Common myeloid progenitor, CD34-positive (primary cell): ENCODE data around the gene THOP1.

Source experiments
- CTCF ChIA-PET: fragments of 350-600 bp; sonication (Branson Sonifier 250); formaldehyde crosslinking; loops from one replicate; lab custom pipeline; 2021; ENCODE audit warnings: antibody characterized with exemption; lab: Charles Lee
- POLR2A ChIA-PET: fragments of 350-600 bp; sonication (Branson Sonifier 250); formaldehyde crosslinking; loops from one replicate; lab custom pipeline; 2021; ENCODE audit warnings: antibody characterized with exemption; lab: Charles Lee
- DNase-seq, 3 donors: peaks; one replicate each; pipeline versions ENCODE4 v3.0.0 to v3.0.0-alpha.2; 2013
- H3K27ac ChIP-seq, 2 experiments: 1 replicate in 1 of 2; 2 replicates in 1 of 2; pipeline ENCODE4 v1.7.0; 2013; ENCODE audit warnings: inconsistent platforms in 2 of 2, low read length in 2 of 2, mild to moderate bottlenecking in 2 of 2, low read depth in 1 of 2, moderate library complexity in 1 of 2; ENCODE audit not compliant: severe bottlenecking in 2 of 2, insufficient read depth in 1 of 2, poor library complexity in 1 of 2
- H3K27me3 ChIP-seq, 5 experiments: replicated peaks in 2 of 5; 1 replicate in 3 of 5; 2 replicates in 2 of 5; pipeline versions ENCODE4 v1.6.1 to v1.7.0; 2013; ENCODE audit warnings: low read length in 4 of 5, mild to moderate bottlenecking in 2 of 5, moderate library complexity in 2 of 5, inconsistent platforms in 1 of 5; ENCODE audit not compliant: insufficient read depth in 5 of 5, control insufficient read depth in 4 of 5
- H3K36me3 ChIP-seq, 4 experiments: 1 replicate in 2 of 4; 2 replicates in 2 of 4; pipeline versions ENCODE4 v1.6.1 to v1.7.0; 2013; ENCODE audit warnings: low read length in 3 of 4, control low read depth in 1 of 4, mild to moderate bottlenecking in 1 of 4; ENCODE audit not compliant: control insufficient read depth in 4 of 4, insufficient read depth in 4 of 4
- H3K4me1 ChIP-seq, 4 experiments: 1 replicate in 3 of 4; 2 replicates in 1 of 4; pipeline versions ENCODE4 v1.6.1 to v1.7.1; 2013; ENCODE audit warnings: low read length in 3 of 4, mild to moderate bottlenecking in 3 of 4, control low read depth in 1 of 4, inconsistent platforms in 1 of 4, moderate library complexity in 1 of 4; ENCODE audit not compliant: control insufficient read depth in 4 of 4, insufficient read depth in 4 of 4; ENCODE audit errors: control extremely low read depth in 1 of 4
- H3K4me3 ChIP-seq, 7 experiments: 1 replicate in 4 of 7; 2 replicates in 3 of 7; pipeline versions ENCODE4 v1.5.1 to v1.7.0; 2013; ENCODE audit warnings: mild to moderate bottlenecking in 7 of 7, low read length in 6 of 7, moderate library complexity in 6 of 7, inconsistent platforms in 2 of 7, low read depth in 2 of 7, control low read depth in 1 of 7; ENCODE audit not compliant: insufficient read depth in 4 of 7, control insufficient read depth in 1 of 7; ENCODE audit errors: extremely low read depth in 1 of 7
- H3K9me3 ChIP-seq, 5 experiments: 1 replicate in 4 of 5; 2 replicates in 1 of 5; pipeline versions ENCODE4 v1.6.1 to v1.7.1; 2013; ENCODE audit warnings: low read length in 4 of 5, mild to moderate bottlenecking in 2 of 5, inconsistent platforms in 1 of 5, low read depth in 1 of 5, moderate library complexity in 1 of 5; ENCODE audit not compliant: control insufficient read depth in 4 of 5, insufficient read depth in 2 of 5; ENCODE audit errors: control extremely low read depth in 1 of 5
- WGBS: methylation state at CpG from one replicate; pipeline ENCODE4 v1.1.5; 2013; ENCODE audit not compliant: insufficient coverage; 5-methylcytosine and 5-hydroxymethylcytosine counted together

The THOP1 gene

GRCh38 chr19:2756477-2756876 lies 28.8 kb upstream of the THOP1 start:
- CTCF ChIA-PET, result interaction anchor here (1.7 kb wide), 1 partner anchor 108 kb away, joined by 7 read pairs; no protein-coding TSS in a partner anchor
- Histone ChIP-seq H3K9me3 (no peaks in the 10 kb centered on the region), H3K27ac (no peak overlapping the region), H3K36me3 (peaks cover 4 to 67% (median 51%) of the 10 kb centered on the region in 4 experiments), H3K27me3 (no peaks in the 10 kb centered on the region), H3K4me1 (no peaks in the 10 kb centered on the region), H3K4me3 (no peak overlapping the region)
- no peak for DNase-seq
- 88% methylated on average over 8 of the region's 8 CpGs for WGBS
- POLR2A ChIA-PET, result no interaction called here

DNA sequence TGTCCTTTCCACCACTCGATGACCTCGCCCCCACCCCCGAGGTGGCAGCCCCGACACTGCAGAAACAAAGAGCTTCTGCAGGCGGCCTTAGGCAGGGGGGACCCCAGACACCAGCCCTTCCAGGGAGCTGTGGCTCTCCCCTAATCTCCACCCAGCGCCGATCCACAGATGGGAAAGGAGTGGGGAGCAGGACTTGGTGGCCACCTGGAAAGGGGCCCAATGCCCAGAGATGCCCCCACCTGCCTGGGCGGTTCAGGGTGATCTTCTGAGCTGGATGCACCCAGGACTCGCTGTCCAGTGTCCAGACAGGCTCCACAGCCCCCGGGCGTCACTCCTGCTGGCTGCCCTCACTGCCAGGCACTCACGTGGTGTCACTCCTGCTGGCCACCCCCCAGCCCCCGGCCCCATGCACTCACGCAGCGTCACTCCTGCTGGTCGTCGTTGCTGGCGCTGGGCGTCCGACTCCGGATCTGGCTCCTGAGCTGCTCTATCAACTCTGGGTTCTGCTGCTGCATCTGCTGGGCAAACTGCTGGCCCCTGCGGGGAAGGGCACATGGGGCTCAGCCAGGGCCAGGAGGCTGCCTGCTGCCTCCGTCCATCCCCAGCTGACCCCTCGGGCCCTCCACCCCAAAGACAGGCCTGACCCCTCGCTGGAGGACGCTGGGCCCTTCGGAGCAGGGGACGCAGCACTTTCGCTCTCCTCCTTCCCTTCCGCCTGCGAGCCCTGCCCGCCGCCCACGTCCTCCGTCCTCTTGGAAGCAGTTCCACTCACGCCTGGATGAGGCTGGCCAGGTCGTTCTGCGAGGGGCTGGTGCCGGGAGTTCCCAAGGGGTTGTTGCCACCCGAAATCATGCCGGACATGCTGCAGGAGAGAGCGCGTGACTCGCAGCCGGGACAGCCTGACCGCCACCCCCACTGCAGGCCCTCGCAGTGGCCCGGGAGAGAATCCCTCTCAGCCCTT lies 28.1 kb upstream of the THOP1 start:
- ChIA-PET CTCF (interaction anchor here (1.7 kb wide), 1 partner anchor 109 kb away, joined by 7 read pairs; no protein-coding TSS in a partner anchor), POLR2A (no interaction called here)
- H3K4me3 ChIP-seq, result no peak overlapping the region
- no peaks in the 10 kb centered on the region for H3K9me3 ChIP-seq
- H3K27me3 ChIP-seq, result no peaks in the 10 kb centered on the region
- peaks cover 4 to 72% (median 53%) of the 10 kb centered on the region in 4 experiments for H3K36me3 ChIP-seq
- no peak overlapping the region for H3K27ac ChIP-seq
- no peak for DNase-seq
- H3K4me1 ChIP-seq, result no peaks in the 10 kb centered on the region
- WGBS, result 96% methylated on average over 41 of the region's 48 CpGs

DNA sequence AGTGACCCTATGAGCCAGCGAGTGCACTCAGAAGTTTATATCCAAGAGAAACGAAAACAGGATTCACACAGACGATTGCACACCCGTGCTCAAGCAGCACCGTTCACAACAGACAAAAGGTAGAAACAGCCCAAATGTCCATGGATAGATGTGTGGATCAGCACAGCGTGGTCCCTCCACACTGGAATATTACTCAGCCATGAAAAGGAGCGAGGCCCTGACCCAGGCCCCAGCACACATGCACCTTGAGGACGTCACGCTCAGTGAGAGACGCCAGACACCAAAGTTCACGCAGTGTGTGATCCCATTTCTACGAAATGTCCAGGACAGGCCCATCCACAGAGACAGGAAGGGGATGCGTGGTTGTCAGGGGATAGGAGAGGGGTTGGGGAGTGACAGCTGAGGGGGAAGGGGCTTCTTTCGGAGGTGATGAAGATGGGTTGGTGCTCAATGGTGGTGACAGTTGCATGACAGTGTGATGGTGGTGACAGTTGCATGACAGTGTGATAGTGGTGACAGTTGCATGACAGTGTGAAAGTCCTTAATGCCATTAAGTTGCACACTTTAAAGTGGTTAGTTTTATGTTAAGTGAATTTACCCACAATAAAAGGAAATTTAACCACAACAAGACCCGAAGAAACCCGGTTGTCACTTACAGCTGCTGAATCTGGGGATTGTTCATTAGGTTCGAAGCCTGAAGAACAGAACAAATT lies 26.5 kb upstream of the THOP1 start:
- Histone ChIP-seq H3K27me3 (no peaks in the 10 kb centered on the region), H3K9me3 (no peaks in the 10 kb centered on the region), H3K4me1 (no peaks in the 10 kb centered on the region), H3K27ac (no peak overlapping the region), H3K36me3 (peaks cover 6 to 85% (median 63%) of the 10 kb centered on the region in 4 experiments), H3K4me3 (no peak overlapping the region)
- WGBS, result over 99% methylated on average over 14 of the region's 17 CpGs
- DNase-seq, result no peak
- CTCF ChIA-PET, result interaction anchor here (1.1 kb wide), 1 partner anchor 9 kb away, joined by 4 read pairs; no protein-coding TSS in a partner anchor
- POLR2A ChIA-PET, result no interaction called here

GRCh38 chr19:2759362-2759761 lies 25.9 kb upstream of the THOP1 start:
- Histone ChIP-seq H3K9me3 (no peaks in the 10 kb centered on the region), H3K4me1 (no peaks in the 10 kb centered on the region), H3K4me3 (no peak overlapping the region), H3K36me3 (peaks cover 6 to 83% (median 63%) of the 10 kb centered on the region in 4 experiments), H3K27me3 (no peaks in the 10 kb centered on the region), H3K27ac (no peak overlapping the region)
- no peak for DNase-seq
- ChIA-PET POLR2A (no interaction called here), CTCF (interaction anchor here (1.1 kb wide), 1 partner anchor 10 kb away, joined by 4 read pairs; no protein-coding TSS in a partner anchor)
- 94% methylated on average over 9 of the region's 17 CpGs for WGBS

DNA sequence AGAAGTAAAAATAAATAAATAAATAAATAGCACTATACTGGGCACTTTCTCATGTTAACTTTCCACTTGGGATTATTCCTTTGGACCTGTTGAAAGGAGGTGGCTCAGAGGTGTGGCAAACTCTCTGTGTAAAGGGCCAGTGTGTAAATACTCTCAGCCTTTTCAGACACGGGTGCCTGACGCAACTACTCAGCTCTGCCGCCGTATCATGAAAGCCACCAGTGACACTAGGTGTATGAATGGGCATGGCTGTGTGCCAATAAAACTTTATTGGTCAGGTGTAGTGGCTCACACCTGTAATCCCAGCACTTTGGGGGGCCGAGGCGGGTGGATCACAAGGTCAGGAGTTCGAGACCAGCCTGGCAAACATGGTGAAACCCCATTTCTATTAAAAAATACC lies 25.3 kb upstream of the THOP1 start:
- Histone ChIP-seq H3K27ac (no peak overlapping the region), H3K27me3 (no peaks in the 10 kb centered on the region), H3K36me3 (peaks cover 6 to 81% (median 65%) of the 10 kb centered on the region in 4 experiments), H3K9me3 (no peaks in the 10 kb centered on the region), H3K4me3 (no peak overlapping the region), H3K4me1 (no peaks in the 10 kb centered on the region)
- no CpG with 5 or more reads among the region's 7 CpGs for WGBS
- CTCF ChIA-PET, result interaction anchor here (0.8 to 1.1 kb wide), 2 partner anchors 10 to 111 kb away, joined by 4 read pairs; no protein-coding TSS in a partner anchor
- POLR2A ChIA-PET, result no interaction called here
- no peak for DNase-seq

GRCh38 chr19:2761309-2761677 lies 24.0 kb upstream of the THOP1 start:
- over 99% methylated on average over 8 of the region's 16 CpGs for WGBS
- H3K4me1 ChIP-seq, result no peaks in the 10 kb centered on the region
- no peak for DNase-seq
- no peaks in the 10 kb centered on the region for H3K27me3 ChIP-seq
- H3K36me3 ChIP-seq, result peaks cover 6 to 83% (median 61%) of the 10 kb centered on the region in 4 experiments
- H3K9me3 ChIP-seq, result no peaks in the 10 kb centered on the region
- ChIA-PET POLR2A (no interaction called here), CTCF (no interaction called here)
- H3K27ac ChIP-seq, result no peak overlapping the region
- H3K4me3 ChIP-seq, result no peak overlapping the region
